ENCODE results near the gene UROC1. TPM values are rescaled to one million over a fixed set of nuclear protein-coding genes. Genes with fewer than 3 reads are reported as not detected.

UROC1 gene
- total RNA-seq, 1 donor from 2014 or later, result not detected

DNA sequence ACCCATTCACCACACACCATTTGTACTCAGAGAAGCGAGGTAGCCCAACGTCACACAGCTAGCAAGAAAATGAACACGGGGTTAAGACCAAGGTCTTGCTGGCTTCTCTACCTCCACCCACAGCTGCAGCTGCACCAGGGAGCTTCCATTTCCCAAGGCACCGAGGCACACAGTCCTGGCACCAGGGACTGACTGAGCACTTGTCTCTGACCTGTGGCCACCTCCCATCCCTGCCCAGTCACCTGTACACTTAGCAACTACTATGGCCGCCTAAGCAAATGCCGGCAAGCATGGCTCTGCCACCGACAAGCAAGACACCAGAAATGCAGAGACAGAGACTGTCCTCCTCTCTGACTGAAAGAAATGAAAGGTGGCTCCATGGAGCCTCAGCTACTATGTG, 57.2 kb downstream of the UROC1 start:
- no peak for DNase-seq (ENCODE audit: low spot score)

DNA sequence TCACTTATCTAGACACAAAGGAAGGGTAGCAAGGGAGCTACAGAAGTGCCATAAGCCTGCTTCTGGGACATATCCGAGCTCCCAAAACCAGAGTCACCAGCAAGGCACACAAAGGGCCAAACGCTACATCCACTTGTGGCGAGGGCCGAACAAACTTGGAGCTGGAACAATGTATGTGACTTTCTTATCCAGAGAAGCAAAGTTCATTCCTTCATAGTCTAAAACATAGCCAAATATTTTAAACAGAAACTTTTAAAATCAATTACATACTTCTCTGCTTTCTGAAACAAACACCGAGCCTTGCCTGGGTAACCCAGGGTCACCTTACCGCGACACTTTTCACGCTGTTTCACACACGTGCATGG, 57.8 kb downstream of the UROC1 start:
- no peak for DNase-seq (ENCODE audit: low spot score)

GRCh38 chr3:126459111-126459762, 58.3 kb downstream of the UROC1 start:
- DNase-seq (ENCODE audit: low spot score), result no peak

DNA sequence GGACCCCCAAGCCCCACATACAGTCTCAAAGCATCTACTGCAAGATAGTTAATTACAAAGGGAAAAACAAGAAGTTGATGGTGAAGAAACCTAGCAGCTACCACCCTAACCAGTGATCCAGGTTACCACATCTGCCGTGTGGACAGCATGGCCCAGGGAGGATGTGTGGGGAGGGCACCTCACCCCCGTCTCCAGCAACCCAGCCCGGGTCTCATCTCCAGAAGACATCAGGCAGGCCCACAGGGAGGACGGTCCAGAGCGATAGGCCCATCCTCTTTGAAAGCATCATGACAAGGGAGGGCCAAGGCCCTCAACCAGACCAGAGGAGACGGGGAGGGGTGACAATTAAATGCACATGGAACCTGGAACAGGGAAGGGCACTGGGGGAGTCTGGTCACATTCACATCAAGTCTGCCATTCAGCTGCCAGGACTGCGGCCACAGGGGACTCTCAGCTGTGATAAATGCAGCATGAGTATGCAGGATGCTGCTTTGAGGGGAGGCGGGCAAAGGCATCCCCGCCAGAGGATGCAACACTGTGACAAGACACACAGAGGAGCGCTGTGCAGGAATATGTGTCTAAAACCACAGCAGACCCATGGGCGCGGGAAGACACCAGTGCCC, 60.7 kb downstream of the UROC1 start:
- no peak for DNase-seq (ENCODE audit: low spot score)

DNA sequence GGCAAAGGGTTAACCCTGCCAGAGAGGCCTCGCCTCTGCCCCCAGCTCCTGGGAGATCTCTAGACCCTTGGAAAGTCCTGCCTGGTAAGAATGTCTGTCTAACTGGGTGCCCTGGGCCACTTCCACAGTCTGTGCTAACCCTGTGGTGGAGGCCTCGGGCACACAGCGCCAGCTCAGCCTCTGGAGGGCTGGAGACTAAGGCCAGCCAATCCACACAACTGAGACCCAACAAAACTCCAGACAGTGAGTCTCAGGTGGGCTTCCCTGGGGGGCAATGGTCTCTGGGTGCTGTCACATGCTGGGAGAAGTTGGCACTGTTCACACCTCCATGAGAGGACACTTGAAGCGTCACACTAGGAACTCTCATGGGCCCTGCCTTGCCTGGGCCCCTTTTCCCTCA, 61.4 kb downstream of the UROC1 start:
- DNase-seq (ENCODE audit: low spot score), result no peak

GRCh38 chr3:126454437-126455198, 63.0 kb downstream of the UROC1 start:
- DNase-seq (ENCODE audit: low spot score), result no peak

- no peak for DNase-seq (ENCODE audit: low spot score)
Observed at GRCh38 chr3:126454025-126454424, 63.5 kb downstream of the UROC1 start.

- no peak for DNase-seq (ENCODE audit: low spot score)
Observed at GRCh38 chr3:126452213-126452612, 65.4 kb downstream of the UROC1 start.

DNA sequence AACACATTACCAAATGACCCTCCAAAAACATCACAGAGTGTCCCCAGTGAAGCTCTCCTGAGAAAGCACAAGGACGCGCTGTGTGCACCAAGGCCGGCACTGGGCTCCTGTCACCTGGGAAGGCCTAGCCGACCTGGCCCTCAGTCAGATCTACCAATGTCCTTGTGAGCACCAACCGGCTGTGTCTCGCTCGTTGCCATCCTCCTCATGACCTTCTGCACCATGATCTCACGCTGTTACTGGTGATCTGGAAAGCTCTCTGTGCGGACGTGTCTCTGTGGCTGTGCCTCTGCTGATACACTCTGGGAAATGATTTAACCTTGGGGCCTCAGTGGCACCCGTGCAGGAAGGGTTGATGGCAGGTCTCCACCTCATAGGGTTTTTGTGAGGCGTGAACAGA, 66.1 kb downstream of the UROC1 start:
- no peak for DNase-seq (ENCODE audit: low spot score)

- DNase-seq (ENCODE audit: low spot score), result no peak
Observed at GRCh38 chr3:126450744-126451143, 66.8 kb downstream of the UROC1 start.

DNA sequence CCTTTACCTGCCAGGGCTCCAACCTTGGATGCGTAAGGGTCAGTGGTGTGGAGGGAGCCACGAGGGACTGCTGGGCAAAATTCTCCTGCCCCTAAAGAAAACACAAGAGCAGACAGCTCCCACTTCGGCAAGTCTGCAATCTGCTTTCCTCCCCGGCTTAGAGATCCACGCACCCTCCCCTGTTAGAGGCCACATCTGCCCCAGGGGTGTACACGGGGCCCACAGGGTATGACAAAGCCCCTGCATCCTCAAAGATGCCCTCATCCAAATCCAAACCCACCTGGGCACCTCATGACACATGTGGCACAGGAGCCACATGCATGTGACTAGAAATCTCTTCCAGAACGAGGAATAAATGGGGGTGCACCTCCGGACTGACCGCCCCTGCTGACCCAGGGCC, 67.4 kb downstream of the UROC1 start:
- no peak for DNase-seq (ENCODE audit: low spot score)

DNA sequence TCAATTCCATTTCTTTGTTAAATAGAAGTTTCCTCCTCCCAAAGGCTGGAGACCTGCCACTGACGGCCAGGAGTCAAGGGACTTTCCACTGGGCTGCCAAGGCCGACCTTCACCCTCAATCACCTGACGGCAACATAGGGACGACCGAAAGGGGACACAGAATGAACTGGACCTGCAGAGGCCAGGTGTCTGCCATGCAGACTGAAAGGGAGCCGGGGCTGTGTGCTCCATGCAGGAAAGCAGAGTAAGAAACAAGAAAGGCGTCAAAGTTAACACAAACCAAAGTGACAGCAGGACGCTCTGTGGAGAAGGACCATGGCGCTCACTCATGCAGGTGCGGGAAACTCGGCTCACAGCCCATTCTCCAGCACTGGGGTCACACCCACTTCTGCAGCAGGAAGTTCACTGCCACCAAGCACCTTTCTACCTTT, 67.9 kb downstream of the UROC1 start:
- no peak for DNase-seq (ENCODE audit: low spot score)

GRCh38 chr3:126448893-126449180, 68.7 kb downstream of the UROC1 start:
- no peak for DNase-seq (ENCODE audit: low spot score)

GRCh38 chr3:126448136-126448892, 69.3 kb downstream of the UROC1 start:
- DNase-seq (ENCODE audit: low spot score), result no peak

- DNase-seq (ENCODE audit: low spot score), result no peak
Observed at GRCh38 chr3:126447456-126448106, 70.0 kb downstream of the UROC1 start.

GRCh38 chr3:126446791-126447190, 70.8 kb downstream of the UROC1 start:
- no peak for DNase-seq (ENCODE audit: low spot score)

GRCh38 chr3:126446301-126446700, 71.3 kb downstream of the UROC1 start:
- no peak for DNase-seq (ENCODE audit: low spot score)

GRCh38 chr3:126445506-126445905, 72.1 kb downstream of the UROC1 start:
- DNase-seq (ENCODE audit: low spot score), result no peak

- DNase-seq (ENCODE audit: low spot score), result no peak
Observed at GRCh38 chr3:126442856-126443242, 74.7 kb downstream of the UROC1 start.

GRCh38 chr3:126442094-126442855, 75.3 kb downstream of the UROC1 start:
- DNase-seq (ENCODE audit: low spot score), result no peak

DNA sequence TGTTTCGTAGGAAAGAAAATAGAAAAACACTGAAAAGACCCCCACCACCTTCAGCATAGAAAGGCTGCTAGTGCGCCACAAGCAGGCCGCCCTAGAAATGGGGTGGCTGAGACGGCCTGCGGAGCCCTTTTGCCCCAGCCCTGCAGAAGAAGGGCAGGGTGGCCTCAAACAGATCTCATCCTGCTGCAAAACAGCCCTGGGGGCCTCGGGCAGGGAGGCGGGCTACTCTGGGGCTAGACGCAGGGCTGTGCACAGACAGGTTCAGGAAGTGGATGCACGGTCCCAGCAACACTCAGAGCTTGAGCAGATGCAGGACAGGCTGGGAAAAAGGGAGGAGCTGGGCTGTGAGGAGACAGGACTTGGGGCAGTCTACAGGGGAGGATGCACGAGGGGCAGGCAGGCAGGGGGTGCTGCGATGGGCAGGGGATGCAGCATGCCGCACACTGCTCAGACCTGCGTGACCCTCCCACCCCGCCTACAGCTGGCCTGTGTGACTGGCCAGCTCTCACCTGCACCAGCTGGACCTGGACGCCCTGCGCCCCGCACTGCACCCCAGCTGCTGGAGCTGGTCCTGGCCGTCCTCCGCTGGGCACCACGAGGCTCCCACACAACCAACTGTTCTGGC, 76.2 kb downstream of the UROC1 start:
- no peak for DNase-seq (ENCODE audit: low spot score)

Data from ureter (tissue), 1 donor.